Measurements from ENCODE around the gene ASH1L. TPM values are rescaled to one million over a fixed set of nuclear protein-coding genes. Genes with fewer than 3 reads are reported as not detected.
A peak's percentile ranks its signal among the peaks of the same experiment; 100 is the strongest.

Gene ASH1L
- total RNA-seq, 4 donors from 2014 or later, result 55.6 to 81.3 (median 75.0) TPM

- ATAC-seq, result peak; percentile 100
- peak within 1 kb of the TSS; percentile 71 to 91 (median 89) for H3K27ac ChIP-seq
- H3K4me1 ChIP-seq, result peaks cover 0 to 32% (median 14%) of the 10 kb centered on the region in 3 donors
- no peaks in the 10 kb centered on the region for H3K27me3 ChIP-seq
- H3K9me3 ChIP-seq, result no peaks in the 10 kb centered on the region
- peak within 1 kb of the TSS; percentile 61 to 76 for H3K4me3 ChIP-seq
- 0% methylated on average over 14 of the region's 51 CpGs for WGBS, 2 donors (ENCODE audit: low coverage in 1 of 2)
- TF ChIP-seq POLR2AphosphoS5 (IDR thresholded peaks at IDR 0.05) (peak; percentile 80), POLR2A (IDR thresholded peaks at IDR 0.05) (peak; percentile 28 to 35), EP300 (IDR thresholded peaks at IDR 0.05) (no peak), CTCF (IDR thresholded peaks at IDR 0.05) (peak in 3 of 4 experiments; percentile 5 to 64 (median 64))
- peaks cover 0 to 34% of the 10 kb centered on the region in 2 donors for H3K36me3 ChIP-seq
These were observed 253.8 kb downstream of the ASH1L start, which contains the start of gene FDPS for GRCh38 chr1:155308493-155309422. TSS of gene FDPS (plus strand) at chr1:155308866. CDS start at chr1:155309790, 924 bp downstream.

DNA sequence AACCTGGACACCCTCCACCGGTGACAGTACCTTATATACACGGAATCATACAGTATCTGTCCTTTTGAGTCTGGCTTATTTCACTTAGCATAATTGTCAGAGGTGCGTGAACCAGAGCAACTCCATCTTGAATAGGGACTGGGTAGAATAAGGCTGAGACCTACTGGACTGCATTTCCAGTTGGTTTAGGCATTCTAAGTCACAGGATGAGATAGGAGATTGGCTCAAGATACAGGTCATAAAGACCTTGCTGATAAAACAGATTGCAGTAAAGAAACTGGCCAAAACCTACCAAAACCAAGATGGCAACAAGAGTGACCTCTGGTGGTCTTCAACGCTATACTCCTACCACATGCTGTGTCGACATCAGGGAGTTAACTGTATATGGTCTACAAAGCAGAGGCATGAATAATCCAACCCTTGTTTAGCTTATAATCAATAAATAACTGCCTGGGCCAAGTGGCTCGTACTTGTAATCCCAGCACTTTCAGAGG lies 255.3 kb downstream of the ASH1L start:
- WGBS, 2 donors (ENCODE audit: low coverage in 1 of 2), result 8 to 65% methylated on average over 3 to 4 of the region's 6 CpGs
- H3K4me3 ChIP-seq, result no peak overlapping the region
- H3K9me3 ChIP-seq, result no peaks in the 10 kb centered on the region
- H3K36me3 ChIP-seq, result peaks cover 0 to 20% of the 10 kb centered on the region in 2 donors
- H3K27ac ChIP-seq, result peak overlapping the region in 2 of 4 donors; percentile 89 to 91
- H3K4me1 ChIP-seq, result peaks cover 0 to 32% (median 14%) of the 10 kb centered on the region in 3 donors
- H3K27me3 ChIP-seq, result no peaks in the 10 kb centered on the region
- TF ChIP-seq POLR2AphosphoS5 (IDR thresholded peaks at IDR 0.05) (no peak), CTCF (IDR thresholded peaks at IDR 0.05) (peak in 3 of 4 experiments; percentile 12 to 41 (median 28))
- no peak for ATAC-seq

- TF ChIP-seq CTCF (IDR thresholded peaks at IDR 0.05) (no peak), EP300 (IDR thresholded peaks at IDR 0.05) (no peak)
- Histone ChIP-seq H3K36me3 (peaks cover 0 to 7% of the 10 kb centered on the region in 2 donors), H3K27me3 (no peaks in the 10 kb centered on the region), H3K9me3 (no peaks in the 10 kb centered on the region), H3K4me3 (no peak overlapping the region), H3K4me1 (peaks cover 0 to 29% (median 14%) of the 10 kb centered on the region in 3 donors), H3K27ac (no peak overlapping the region)
- no peak for ATAC-seq
- WGBS, 2 donors (ENCODE audit: low coverage in 1 of 2), result no CpG with 5 or more reads among the region's 7 CpGs
These were observed 256.7 kb downstream of the ASH1L start for GRCh38 chr1:155305881-155306391.

- no peaks in the 10 kb centered on the region for H3K9me3 ChIP-seq
- H3K27ac ChIP-seq, result no peak overlapping the region
- no peak overlapping the region for H3K4me3 ChIP-seq
- 60 to 65% methylated on average over 8 to 10 of the region's 11 CpGs for WGBS, 2 donors (ENCODE audit: low coverage in 1 of 2)
- TF ChIP-seq CTCF (IDR thresholded peaks at IDR 0.05) (no peak), POLR2AphosphoS5 (IDR thresholded peaks at IDR 0.05) (no peak), POLR2A (IDR thresholded peaks at IDR 0.05) (no peak), EP300 (IDR thresholded peaks at IDR 0.05) (no peak)
- H3K36me3 ChIP-seq, result no peaks in the 10 kb centered on the region
- no peak for ATAC-seq
- peaks cover 0 to 16% (median 3%) of the 10 kb centered on the region in 3 donors for H3K4me1 ChIP-seq
- H3K27me3 ChIP-seq, result peaks cover 5% of the 10 kb centered on the region
These were observed 258.0 kb downstream of the ASH1L start for GRCh38 chr1:155304558-155305063.
